Lower leg skin (tissue), 3 donors: ENCODE measurements around the gene RAP1GAP.

ENCODE experiments used
- POLR2A ChIP-seq, 2 donors: fragments of 450-650 bp; IDR thresholded peaks; one replicate each; pipeline ENCODE4 v1.6.1; 2016 to 2017; ENCODE audit warnings: antibody characterized with exemption in 2 of 2, mild to moderate bottlenecking in 1 of 2, moderate library complexity in 1 of 2
- TF ChIP-seq, protein P1 (sequence below), 3 donors: fragments of 450-650 bp; IDR thresholded peaks; one replicate each; pipeline ENCODE4 v1.5.1; 2016; ENCODE audit warnings: antibody characterized with exemption in 3 of 3, mild to moderate bottlenecking in 3 of 3, moderate library complexity in 2 of 3

DNA sequence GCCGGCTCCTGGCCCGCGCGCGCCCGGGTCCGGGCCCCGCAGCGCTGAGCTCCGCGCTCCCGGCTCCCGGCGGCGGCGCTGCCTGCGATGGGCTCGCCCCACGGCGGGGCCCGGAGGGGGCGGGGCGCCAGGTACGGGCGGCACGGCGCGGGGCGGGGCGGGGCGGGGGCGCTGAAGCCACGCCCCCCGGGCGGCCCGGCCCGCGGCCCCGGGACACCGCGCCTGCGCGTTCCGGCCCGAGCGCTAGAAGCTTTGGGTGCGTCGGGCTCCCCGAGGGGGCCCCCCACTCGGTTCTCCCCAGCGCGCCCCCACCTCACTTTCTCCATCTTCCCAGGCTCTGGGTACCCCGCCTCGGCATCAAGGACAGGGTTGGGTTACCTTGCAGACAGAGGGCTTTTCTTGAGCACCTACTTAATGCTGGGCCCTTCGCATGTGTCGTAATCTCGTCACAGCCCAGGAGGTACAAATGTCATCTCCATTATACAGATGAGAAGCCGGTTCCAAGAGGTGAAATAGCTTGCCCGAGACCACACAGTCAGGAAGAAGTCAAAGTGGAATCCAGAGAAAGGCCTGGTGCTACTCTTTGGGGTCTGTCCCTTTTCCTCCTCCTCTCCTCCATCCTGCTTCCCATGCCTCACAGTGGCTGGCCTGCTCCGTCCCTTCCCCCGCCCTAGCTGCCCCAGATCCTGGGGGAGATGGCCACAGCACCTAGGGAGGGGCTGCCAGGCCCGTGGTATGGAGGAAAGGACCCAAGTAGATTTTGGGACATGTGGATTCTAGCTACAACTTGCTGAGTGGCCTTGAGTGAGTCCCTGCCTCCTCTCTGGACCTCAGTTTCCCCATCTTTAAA is 46.5 kb downstream of the RAP1GAP start:
- TF ChIP-seq, protein P1, sequence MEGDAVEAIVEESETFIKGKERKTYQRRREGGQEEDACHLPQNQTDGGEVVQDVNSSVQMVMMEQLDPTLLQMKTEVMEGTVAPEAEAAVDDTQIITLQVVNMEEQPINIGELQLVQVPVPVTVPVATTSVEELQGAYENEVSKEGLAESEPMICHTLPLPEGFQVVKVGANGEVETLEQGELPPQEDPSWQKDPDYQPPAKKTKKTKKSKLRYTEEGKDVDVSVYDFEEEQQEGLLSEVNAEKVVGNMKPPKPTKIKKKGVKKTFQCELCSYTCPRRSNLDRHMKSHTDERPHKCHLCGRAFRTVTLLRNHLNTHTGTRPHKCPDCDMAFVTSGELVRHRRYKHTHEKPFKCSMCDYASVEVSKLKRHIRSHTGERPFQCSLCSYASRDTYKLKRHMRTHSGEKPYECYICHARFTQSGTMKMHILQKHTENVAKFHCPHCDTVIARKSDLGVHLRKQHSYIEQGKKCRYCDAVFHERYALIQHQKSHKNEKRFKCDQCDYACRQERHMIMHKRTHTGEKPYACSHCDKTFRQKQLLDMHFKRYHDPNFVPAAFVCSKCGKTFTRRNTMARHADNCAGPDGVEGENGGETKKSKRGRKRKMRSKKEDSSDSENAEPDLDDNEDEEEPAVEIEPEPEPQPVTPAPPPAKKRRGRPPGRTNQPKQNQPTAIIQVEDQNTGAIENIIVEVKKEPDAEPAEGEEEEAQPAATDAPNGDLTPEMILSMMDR (IDR thresholded peaks at IDR 0.05), result no peak
- TF ChIP-seq POLR2A (IDR thresholded peaks at IDR 0.05), result no peak
